BJ (cell line): ENCODE results near the gene NFATC3. TPM values are rescaled to one million over a fixed set of nuclear protein-coding genes. Genes with fewer than 3 reads are reported as not detected.

Experiments
- CTCF ChIA-PET: fragments of 350-600 bp; formaldehyde crosslinking; extraction: SDS; loops from one replicate; lab custom pipeline; 2021; ENCODE audit warnings: antibody characterized with exemption, inconsistent platforms; lab: Yijun Ruan, JAX
- POLR2A ChIA-PET: fragments of 300-600 bp; sonication (Branson Sonifier 250); formaldehyde crosslinking; extraction: SDS; loops from one replicate; lab custom pipeline; 2021; ENCODE audit warnings: antibody characterized with exemption; lab: Charles Lee
- DNase-seq: peaks from one replicate; pipeline ENCODE4 v3.0.0-alpha.2; 2011; ENCODE audit warnings: low read depth
- H3K27me3 ChIP-seq: 2 replicates; pipeline ENCODE4 v1.6.0; 2011; ENCODE audit warnings: low read length; ENCODE audit not compliant: control insufficient read depth, insufficient read depth
- H3K36me3 ChIP-seq: 2 replicates; pipeline ENCODE4 v1.5.1; 2011; ENCODE audit warnings: low read length; ENCODE audit not compliant: control insufficient read depth, insufficient read depth
- H3K4me3 ChIP-seq: 2 replicates; pipeline ENCODE4 v1.5.1; 2011; ENCODE audit warnings: low read depth, mild to moderate bottlenecking, control low read depth, low read length
- polyA plus RNA-seq: library from polyadenylated mRNA; depleted of rRNA; stranded (reverse); fragments of >200 nt; gene quantifications from 2 replicates; pipeline ENCODE4 v1.2.3, GENCODE V29; 2011
- TF ChIP-seq, protein P1 (sequence below): IDR thresholded peaks from 2 replicates; pipeline ENCODE4 v1.5.1; 2011; ENCODE audit warnings: low read depth, mild to moderate bottlenecking, control low read depth, inconsistent platforms, low read length, moderate library complexity; ENCODE audit not compliant: insufficient read depth

The NFATC3 gene
- polyA plus RNA-seq, 1 experiment: 10.5 TPM

DNA sequence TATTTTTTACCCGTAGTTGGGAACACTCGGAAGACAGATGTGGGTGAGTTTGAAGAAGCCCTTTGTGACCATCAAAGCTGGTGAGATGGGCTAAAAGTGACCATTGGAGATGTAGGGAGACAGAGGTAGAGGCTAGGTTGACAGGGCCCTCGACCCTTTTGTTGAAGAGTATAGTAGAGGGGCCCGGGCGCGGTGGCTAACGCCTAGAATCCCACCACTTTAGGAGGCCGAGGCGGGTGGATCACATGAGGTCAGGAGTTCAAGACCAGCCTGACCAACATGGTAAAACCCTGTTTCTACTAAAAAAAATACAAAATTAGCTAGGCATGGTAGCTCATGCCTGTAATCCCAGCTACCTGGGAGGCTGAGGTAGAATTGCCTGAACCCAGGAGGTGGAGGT, 16.2 kb upstream of the NFATC3 start:
- ChIA-PET POLR2A (no interaction called here), CTCF (interaction anchor here (0.9 to 1.2 kb wide), 4 partner anchors 15 to 65 kb away, joined by 3 to 4 read pairs (median 4); partner anchors contain the start of gene NFATC3)
- H3K27me3 ChIP-seq: no peaks in the 10 kb centered on the region
- no peak for DNase-seq
- peaks cover 3% of the 10 kb centered on the region for H3K36me3 ChIP-seq
- TF ChIP-seq, protein P1, sequence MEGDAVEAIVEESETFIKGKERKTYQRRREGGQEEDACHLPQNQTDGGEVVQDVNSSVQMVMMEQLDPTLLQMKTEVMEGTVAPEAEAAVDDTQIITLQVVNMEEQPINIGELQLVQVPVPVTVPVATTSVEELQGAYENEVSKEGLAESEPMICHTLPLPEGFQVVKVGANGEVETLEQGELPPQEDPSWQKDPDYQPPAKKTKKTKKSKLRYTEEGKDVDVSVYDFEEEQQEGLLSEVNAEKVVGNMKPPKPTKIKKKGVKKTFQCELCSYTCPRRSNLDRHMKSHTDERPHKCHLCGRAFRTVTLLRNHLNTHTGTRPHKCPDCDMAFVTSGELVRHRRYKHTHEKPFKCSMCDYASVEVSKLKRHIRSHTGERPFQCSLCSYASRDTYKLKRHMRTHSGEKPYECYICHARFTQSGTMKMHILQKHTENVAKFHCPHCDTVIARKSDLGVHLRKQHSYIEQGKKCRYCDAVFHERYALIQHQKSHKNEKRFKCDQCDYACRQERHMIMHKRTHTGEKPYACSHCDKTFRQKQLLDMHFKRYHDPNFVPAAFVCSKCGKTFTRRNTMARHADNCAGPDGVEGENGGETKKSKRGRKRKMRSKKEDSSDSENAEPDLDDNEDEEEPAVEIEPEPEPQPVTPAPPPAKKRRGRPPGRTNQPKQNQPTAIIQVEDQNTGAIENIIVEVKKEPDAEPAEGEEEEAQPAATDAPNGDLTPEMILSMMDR: no peak
- no peak overlapping the region for H3K4me3 ChIP-seq

GRCh38 chr16:68069511-68070248, 15.5 kb upstream of the NFATC3 start:
- H3K4me3 ChIP-seq: no peak overlapping the region
- H3K27me3 ChIP-seq: no peaks in the 10 kb centered on the region
- POLR2A ChIA-PET: no interaction called here
- peaks cover 9% of the 10 kb centered on the region for H3K36me3 ChIP-seq
- TF ChIP-seq, protein P1: no peak
- CTCF ChIA-PET: interaction anchor here (0.9 to 1.2 kb wide), 4 partner anchors 14 to 66 kb away, joined by 3 to 4 read pairs (median 4); partner anchors contain the start of gene NFATC3
- no peak for DNase-seq

DNA sequence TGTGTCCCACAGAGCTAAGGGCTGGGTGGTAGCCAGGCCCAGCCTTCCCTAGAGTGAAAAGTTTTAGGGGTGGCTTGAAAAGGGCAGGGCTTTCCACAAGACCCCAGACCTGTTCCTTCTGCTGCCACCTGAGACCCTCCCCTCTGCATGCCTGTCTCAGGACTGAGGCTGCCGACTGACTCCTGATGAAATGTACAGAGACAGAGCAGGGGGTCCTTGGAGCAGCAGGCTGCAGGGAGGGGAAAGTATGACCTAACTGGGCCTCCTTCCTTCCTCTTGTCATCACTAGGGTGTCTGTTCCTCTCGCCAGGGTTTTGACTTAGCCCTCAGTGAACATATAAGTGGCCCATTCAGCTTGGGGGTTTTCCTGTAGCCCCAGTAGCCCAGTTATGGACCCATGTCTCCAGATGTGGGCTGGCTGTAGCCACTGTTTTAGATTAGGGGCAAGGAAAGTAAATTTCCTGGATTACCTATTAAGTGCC, 14.9 kb upstream of the NFATC3 start:
- Histone ChIP-seq H3K36me3 (peaks cover 12% of the 10 kb centered on the region), H3K27me3 (no peaks in the 10 kb centered on the region), H3K4me3 (no peak overlapping the region)
- DNase-seq: no peak
- ChIA-PET POLR2A (no interaction called here), CTCF (no interaction called here)
- TF ChIP-seq, protein P1: no peak

DNA sequence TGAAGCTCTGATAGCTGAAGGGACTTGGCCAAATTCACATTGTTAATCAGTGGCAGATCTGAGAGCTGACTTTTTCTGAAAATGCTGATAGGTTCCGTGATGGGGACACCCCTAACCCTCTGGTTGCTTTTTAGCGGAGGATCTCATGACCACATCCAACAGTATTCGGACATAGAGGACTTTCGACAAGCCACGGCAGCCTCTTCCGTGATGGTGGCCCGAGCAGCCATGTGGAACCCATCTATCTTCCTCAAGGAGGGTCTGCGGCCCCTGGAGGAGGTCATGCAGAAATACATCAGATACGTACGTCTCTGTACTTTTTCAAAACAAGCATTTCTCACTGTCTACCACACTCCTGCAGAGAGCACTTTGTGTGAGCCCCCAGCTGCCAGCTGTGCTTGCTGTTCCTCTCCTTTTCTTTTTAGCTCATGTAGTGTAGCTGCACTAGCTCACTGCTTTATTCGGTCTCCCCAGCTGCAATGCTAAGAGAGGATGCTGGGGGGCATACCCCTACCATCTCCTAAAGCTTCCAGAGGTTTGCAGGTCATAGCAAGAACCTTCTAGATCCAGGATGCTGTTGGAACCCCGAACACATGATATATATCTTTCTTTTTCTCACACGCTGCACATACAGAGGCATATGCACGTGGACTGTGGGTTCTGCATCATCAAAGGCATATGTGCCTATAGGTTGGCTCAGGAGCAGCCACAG, 14.2 kb upstream of the NFATC3 start:
- DNase-seq: no peak
- CTCF ChIA-PET: interaction anchor here (0.7 to 1.8 kb wide), 3 partner anchors 13 to 157 kb away, joined by 3 to 10 read pairs (median 5); no protein-coding TSS in a partner anchor
- H3K36me3 ChIP-seq: peaks cover 12% of the 10 kb centered on the region
- H3K4me3 ChIP-seq: no peak overlapping the region
- POLR2A ChIA-PET: interaction anchor here (0.6 kb wide), 1 partner anchor 147 kb away, joined by 9 read pairs; no protein-coding TSS in a partner anchor
- no peaks in the 10 kb centered on the region for H3K27me3 ChIP-seq
- TF ChIP-seq, protein P1: no peak

GRCh38 chr16:68071518-68071901, 13.7 kb upstream of the NFATC3 start:
- Histone ChIP-seq H3K4me3 (no peak overlapping the region), H3K36me3 (peaks cover 12% of the 10 kb centered on the region), H3K27me3 (no peaks in the 10 kb centered on the region)
- TF ChIP-seq, protein P1: no peak
- no peak for DNase-seq
- CTCF ChIA-PET: interaction anchor here (1.4 to 1.8 kb wide), 2 partner anchors 13 to 31 kb away, joined by 5 to 10 read pairs; no protein-coding TSS in a partner anchor
- POLR2A ChIA-PET: interaction anchor here (0.6 kb wide), 1 partner anchor 146 kb away, joined by 9 read pairs; no protein-coding TSS in a partner anchor
